Cardiac atrium fibroblast (primary cell): ENCODE results near the gene TTF2. TPM values are rescaled to one million over a fixed set of nuclear protein-coding genes. Genes with fewer than 3 reads are reported as not detected.

ENCODE experiments used
- total RNA-seq: library from RNA; depleted of rRNA; stranded (reverse); fragments of >200 nt; gene quantifications from 2 replicates; pipeline ENCODE4 v1.2.3, GENCODE V29; 2015

The TTF2 gene
- 9.9 and 14.8 TPM in 2 replicates for total RNA-seq

DNA sequence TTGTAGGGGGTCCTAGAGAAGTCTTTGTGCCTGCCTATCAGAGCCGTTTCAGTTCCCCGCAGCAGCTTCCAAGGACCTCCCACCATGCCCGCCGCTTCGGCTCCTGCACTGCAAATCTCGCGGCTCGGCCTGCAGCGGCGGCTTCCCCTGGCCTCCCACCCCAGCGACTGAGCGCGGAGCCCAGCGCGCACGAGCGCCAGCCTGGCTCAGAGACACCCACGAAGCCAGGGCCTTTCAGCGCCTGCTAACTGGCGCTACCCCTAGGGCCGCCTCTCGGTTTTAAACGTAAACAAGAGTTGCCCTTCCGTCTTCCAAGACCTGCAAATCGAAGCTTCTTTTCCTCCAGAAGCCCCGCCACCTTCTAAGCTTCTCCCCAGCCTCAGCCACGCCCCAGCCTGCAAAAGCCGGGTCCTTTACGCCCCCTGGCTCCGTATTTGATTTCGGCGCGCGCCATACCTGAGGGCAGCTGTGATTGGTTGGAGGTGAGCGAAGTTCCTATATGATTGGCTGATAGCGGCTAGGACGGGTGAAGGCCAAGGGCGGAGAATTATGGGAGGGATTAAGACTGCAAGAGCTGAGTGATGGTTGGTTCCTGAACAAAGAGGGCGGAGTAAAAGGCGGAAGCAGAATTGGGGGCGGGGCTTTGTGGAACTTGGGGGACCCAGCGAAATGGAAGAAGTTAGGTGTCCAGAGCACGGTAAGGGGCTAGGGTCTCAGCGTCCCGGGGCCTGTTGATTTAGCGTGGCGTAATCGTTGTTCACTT, at the start of gene TTF2:
TSS of gene TTF2 (plus strand) at position 649 of the 763 bp plus-strand sequence. CDS start at position 670, 21 bp downstream.

DNA sequence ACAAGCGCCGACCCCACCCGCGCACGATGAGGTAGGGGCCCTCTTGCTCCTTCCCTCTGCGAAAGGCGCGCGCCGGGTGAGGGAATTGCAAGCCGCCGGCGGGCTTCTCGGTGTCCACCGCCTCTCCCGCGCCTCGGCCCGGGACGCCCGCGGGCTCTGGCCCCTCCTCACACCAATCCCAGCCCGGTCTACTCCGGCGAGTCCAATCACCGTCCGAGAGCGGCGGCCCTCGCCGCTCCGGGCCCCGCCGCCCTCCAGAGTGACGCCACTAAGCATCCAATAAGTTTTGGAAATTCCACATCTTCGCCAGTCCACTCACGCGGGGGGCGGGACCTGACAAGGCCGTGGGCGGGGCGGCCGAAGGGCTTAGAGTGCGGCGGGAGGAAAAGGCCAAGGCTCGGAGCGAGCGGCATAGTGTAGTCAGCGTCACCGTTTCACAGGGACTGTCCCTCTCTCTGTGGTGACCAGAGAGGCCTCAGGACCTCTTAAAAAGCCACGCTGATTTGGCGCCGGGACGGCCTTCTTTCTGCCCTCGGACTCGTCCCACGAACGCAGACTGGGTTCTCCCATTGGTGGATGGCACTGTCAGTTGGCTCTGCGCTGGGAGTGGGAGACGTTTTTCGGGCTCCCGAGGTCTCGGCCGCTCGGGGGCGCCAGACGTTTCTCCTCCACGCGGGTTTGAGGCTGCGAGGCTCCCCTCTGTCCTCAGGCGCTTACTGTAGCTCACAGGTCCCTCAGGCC, 61.6 kb downstream of the TTF2 start, which contains the start of gene TRIM45:
TSS of gene TRIM45 (minus strand) at position 161 of the 741 bp plus-strand sequence. CDS start 548 bp downstream, outside the sequence.

Other genes with a start within 250 kb of the TTF2 start
- gene PTGFRN, start 150.4 kb upstream of the TTF2 start, total RNA-seq: 156 and 189 TPM in 2 replicates
- gene CD101, start 58.6 kb upstream of the TTF2 start, total RNA-seq: under 0.01 and 0.54 TPM in 2 replicates
- gene TRIM45, start 61.4 kb downstream of the TTF2 start, total RNA-seq: 1.1 and 3.1 TPM in 2 replicates
- gene VTCN1, start 150.6 kb downstream of the TTF2 start, total RNA-seq: not detected in 2 replicates